Pancreas (tissue), 10 donors: ENCODE data around the gene ST3GAL6. TPM values are rescaled to one million over a fixed set of nuclear protein-coding genes. Genes with fewer than 3 reads are reported as not detected.
A peak's percentile ranks its signal among the peaks of the same experiment; 100 is the strongest.

Experiments used
- ATAC-seq, 4 donors: fragments of 200-7000 bp; cut with Tn5 transposase; one replicate each; pipeline versions ENCODE4 v1.8.0 to v1.9.1; 2020; ENCODE audit warnings: mild to moderate bottlenecking in 4 of 4, moderate library complexity in 4 of 4
- DNase-seq, 6 donors: peaks; one replicate each; pipeline ENCODE4 v3.0.0-alpha.2; 2020
- FAIRE-seq: peaks from 2 replicates; lab custom pipeline; 2012; peaks lifted over from hg19 to GRCh38; lab: Jason Lieb, UNC
- H3K27ac ChIP-seq, 4 donors: fragments of 200-600 bp; sonication (generic); 1 replicate in 3 of 4; 2 replicates in 1 of 4; pipeline versions ENCODE4 v1.5.0 to v1.8.0; 2020
- H3K27me3 ChIP-seq, 4 donors: fragments of 200-600 bp; one replicate each; pipeline ENCODE4 v1.8.0; 2021
- H3K36me3 ChIP-seq, 3 donors: fragments of 200-600 bp; sonication (generic) in 1 of 3; one replicate each; pipeline versions ENCODE4 v1.5.0 to v1.8.0; 2020 to 2021
- H3K4me1 ChIP-seq, 3 donors: fragments of 200-600 bp; one replicate each; pipeline ENCODE4 v1.8.0; 2021
- H3K4me3 ChIP-seq, 4 donors: fragments of 200-600 bp; sonication (generic) in 2 of 4; one replicate each; pipeline versions ENCODE4 v1.5.0 to v1.8.0; 2020 to 2021
- H3K9me3 ChIP-seq, 4 donors: fragments of 200-600 bp; one replicate each; pipeline ENCODE4 v1.8.0; 2021
- WGBS, 2 donors: extraction: QIAGEN DNeasy Blood & Tissue Kit; methylation state at CpG; one replicate each; pipeline ENCODE4 v1.1.7; 2013; 5-methylcytosine and 5-hydroxymethylcytosine counted together
- intact Hi-C, 3 donors: fragments of 100-400 bp; cut with DNase I; formaldehyde crosslinking; loops; one replicate each; pipeline versions ENCODE4 v1.11.1 to v1.14.2; 2022
- polyA plus RNA-seq, 2 donors: library from polyadenylated mRNA; stranded (reverse); fragments of 200-250 nt; gene quantifications; one replicate each; pipeline ENCODE4 v1.2.3, GENCODE V29; 2013
- total RNA-seq, 6 donors: library from RNA; stranded (reverse); fragmentation: NEBNext Ultra II Directional in 4 of 6; extraction: Animal tissue kit (Norgen Biotek cat#: 25700) in 4 of 6; gene quantifications; one replicate each; pipeline versions ENCODE4 v1.2.1 to v1.2.4, GENCODE V29; 2021 to 2023
- TF ChIP-seq, protein P1 (sequence below), 4 donors: fragments of 200-600 bp; sonication (generic) in 3 of 4; IDR thresholded peaks; one replicate each; pipeline versions ENCODE4 v1.5.0 to v1.8.0; 2021; ENCODE audit warnings: antibody characterized with exemption in 4 of 4
- donor health status: healthy with polysubstance abuse.
- donor health status: DM: no; HTN: no; CAD: no; lungs with moderate emphysema.
- donor health status: DM: no; HTN: no; CAD: no.
- donor health status: control.
- donor health status: control.
- donor health status: Bipolar disorder and iron deficiency.
- donor health status: DM: yes; HTN: yes; CAD: no.
- donor health status: DM: no; HTN: no; CAD: no.
- donor health status: DM: no; HTN: no; CAD: no.
- donor health status: DM: yes; HTN: yes; CAD: no.

The ST3GAL6 gene
- total and polyA plus RNA-seq, 8 donors, result 3.6 to 16.1 (median 6.7) TPM

DNA sequence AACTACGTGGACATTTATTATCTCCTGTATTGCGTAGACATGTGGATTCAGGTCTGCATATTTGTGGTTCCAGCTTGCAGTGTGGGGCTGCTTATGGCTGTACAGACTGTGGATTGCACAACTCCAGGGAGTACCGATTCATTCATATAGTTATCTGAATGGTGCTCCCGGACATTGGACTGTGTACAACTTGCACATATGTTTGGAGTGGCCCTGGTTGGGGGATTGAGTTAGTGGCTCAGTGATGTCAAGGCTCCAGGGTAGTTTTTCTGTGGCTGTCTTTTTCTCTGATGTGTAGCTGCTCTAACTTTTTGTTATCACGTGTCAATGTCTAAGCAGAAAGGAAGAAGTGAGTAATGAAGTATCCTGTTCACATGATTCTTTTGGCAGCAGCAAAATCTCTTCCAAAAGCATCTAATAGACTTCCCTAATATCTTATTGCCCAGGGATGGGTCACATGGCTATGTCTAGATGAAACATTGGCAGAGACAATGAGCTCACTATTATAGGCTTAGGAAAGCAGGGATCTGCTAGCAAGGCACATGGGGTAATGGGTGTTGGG is 15.8 kb downstream of the ST3GAL6 start:
- ATAC-seq (peak in 3 of 4 donors; percentile 6 to 56 (median 50)), DNase-seq (peak in 1 of 6 donors; percentile 21), FAIRE-seq (no peak)
- 28 to 31% methylated on average over 5 of the region's 5 CpGs for WGBS, 2 donors
- peaks cover 5 to 31% (median 13%) of the 10 kb centered on the region in 3 donors for H3K4me1 ChIP-seq
- intact Hi-C loops, result no loop called here
- no peaks in the 10 kb centered on the region for H3K9me3 ChIP-seq
- H3K27me3 ChIP-seq, result no peaks in the 10 kb centered on the region
- H3K27ac ChIP-seq, result peak overlapping the region in 2 of 4 donors; percentile 40 to 62
- TF ChIP-seq, protein P1, sequence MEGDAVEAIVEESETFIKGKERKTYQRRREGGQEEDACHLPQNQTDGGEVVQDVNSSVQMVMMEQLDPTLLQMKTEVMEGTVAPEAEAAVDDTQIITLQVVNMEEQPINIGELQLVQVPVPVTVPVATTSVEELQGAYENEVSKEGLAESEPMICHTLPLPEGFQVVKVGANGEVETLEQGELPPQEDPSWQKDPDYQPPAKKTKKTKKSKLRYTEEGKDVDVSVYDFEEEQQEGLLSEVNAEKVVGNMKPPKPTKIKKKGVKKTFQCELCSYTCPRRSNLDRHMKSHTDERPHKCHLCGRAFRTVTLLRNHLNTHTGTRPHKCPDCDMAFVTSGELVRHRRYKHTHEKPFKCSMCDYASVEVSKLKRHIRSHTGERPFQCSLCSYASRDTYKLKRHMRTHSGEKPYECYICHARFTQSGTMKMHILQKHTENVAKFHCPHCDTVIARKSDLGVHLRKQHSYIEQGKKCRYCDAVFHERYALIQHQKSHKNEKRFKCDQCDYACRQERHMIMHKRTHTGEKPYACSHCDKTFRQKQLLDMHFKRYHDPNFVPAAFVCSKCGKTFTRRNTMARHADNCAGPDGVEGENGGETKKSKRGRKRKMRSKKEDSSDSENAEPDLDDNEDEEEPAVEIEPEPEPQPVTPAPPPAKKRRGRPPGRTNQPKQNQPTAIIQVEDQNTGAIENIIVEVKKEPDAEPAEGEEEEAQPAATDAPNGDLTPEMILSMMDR (IDR thresholded peaks at IDR 0.05), result no peak
- H3K36me3 ChIP-seq, result no peaks in the 10 kb centered on the region
- H3K4me3 ChIP-seq, result no peak overlapping the region

DNA sequence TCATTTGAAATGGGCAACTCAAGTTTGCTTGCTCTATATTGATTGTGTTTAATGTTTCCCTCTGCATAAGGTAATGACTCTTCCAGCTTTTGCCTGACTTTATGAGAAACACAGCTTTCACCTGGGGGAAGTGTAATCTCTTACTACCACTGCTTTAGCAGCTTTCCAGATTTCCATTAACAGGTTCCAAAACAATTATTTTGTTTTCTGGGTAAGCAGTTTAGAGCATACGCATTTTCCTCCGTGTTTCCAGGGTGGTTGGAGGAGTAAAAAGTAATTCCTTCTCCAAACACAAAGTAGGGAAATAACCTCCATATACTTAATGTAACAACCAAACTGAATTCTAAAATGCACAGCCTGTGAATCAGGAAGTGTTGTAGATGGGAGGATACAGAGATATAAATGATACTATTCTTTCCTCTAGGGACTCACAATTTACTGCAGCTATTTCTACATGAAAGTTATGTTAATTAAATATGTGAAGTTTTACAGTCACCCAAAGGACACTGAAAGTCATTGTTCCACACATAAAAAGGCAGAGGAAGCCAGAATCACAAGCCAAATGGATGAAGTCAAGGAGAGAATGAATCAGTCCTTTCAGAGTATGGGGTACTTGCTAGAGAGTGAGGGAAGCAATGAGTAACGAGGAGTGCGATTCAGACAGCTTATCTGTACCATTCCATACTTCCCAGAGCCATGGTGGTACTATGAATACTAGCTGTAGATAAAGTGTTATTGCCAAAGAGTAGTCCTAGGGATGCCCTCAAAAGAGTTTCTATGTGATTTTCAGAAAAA is 16.6 kb downstream of the ST3GAL6 start:
- DNase-seq, result no peak
- H3K4me1 ChIP-seq, result peaks cover 13 to 32% (median 15%) of the 10 kb centered on the region in 3 donors
- no peak overlapping the region for H3K4me3 ChIP-seq
- H3K27me3 ChIP-seq, result no peaks in the 10 kb centered on the region
- intact Hi-C loops, result loop anchor here in 1 of 3 donors (10.0 kb wide), 1 partner anchor 45 kb away; no protein-coding TSS in a partner anchor
- whole genome bisulfite sequencing, 2 donors, result 58 to 60% methylated on average over 4 of the region's 4 CpGs
- no peaks in the 10 kb centered on the region for H3K9me3 ChIP-seq
- H3K27ac ChIP-seq, result peak overlapping the region in 2 of 4 donors; percentile 40 to 62
- TF ChIP-seq, protein P1 (IDR thresholded peaks at IDR 0.05), result no peak
- FAIRE-seq, result no peak
- no peaks in the 10 kb centered on the region for H3K36me3 ChIP-seq
- ATAC-seq, result no peak

DNA sequence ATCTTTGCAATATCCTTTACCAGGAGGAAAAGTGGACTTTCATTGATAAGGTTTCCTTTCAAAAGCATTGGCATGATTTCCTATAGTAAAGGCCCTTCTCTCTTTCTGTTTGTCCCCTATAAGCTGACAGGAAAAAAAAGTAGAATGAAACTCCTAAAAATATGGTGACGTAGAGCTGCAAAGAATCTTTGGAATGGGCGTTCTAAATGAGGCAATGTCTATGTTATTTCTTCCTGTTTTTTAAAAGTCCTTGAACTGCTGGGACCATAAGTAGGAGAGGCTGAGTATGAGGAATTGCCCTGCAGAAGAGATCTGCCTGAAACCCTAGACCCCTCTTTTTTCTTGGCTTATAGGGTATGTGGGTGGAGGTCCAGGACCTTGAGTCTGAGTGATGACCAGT is 17.2 kb downstream of the ST3GAL6 start:
- H3K4me1 ChIP-seq, result peaks cover 19 to 38% (median 19%) of the 10 kb centered on the region in 3 donors
- no peak overlapping the region for H3K27ac ChIP-seq
- ATAC-seq, result no peak
- no peaks in the 10 kb centered on the region for H3K9me3 ChIP-seq
- DNase-seq, result no peak
- H3K36me3 ChIP-seq, result no peaks in the 10 kb centered on the region
- H3K4me3 ChIP-seq, result no peak overlapping the region
- H3K27me3 ChIP-seq, result no peaks in the 10 kb centered on the region
- intact Hi-C loops, result loop anchor here in 1 of 3 donors (10.0 kb wide), 1 partner anchor 46 kb away; no protein-coding TSS in a partner anchor
- no peak for FAIRE-seq
- WGBS, 2 donors, result 89 to 97% methylated on average over 2 of the region's 2 CpGs
- TF ChIP-seq, protein P1 (IDR thresholded peaks at IDR 0.05), result no peak

DNA sequence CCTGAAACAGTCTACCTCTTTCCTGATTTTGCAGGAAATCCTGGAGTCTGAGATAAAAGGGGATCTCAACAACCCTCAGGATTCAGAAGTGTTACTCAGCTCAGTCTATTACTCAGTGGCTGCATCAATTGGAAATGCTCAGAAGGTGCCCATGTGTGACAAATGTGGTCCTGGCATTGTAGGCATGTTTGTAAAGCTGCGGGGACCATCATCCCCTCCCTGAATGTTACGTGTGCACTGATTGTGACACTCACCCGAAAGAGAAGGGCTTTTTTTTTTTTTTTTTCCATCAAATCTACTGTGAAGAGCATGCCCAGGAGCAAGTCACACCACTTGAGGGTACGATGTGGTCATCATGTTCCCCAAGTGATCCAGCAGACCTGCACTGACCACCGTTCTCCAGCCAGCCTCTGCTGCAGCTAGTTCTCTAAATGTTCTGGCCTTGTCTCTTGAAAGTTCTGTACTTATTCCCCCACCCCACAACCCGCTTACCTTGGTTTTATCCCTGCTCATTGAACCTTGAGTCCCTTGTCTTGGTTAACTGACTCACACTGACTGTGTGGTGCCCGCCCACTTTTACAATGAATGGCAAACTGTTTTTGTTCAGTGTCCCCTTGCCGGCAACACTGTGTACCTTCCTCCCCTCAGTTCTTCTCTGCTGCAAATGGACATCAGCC is 19.8 kb downstream of the ST3GAL6 start:
- intact Hi-C loops, result loop anchor here in 1 of 3 donors (10.0 kb wide), 1 partner anchor 48 kb away; no protein-coding TSS in a partner anchor
- 84 to 89% methylated on average over 8 of the region's 8 CpGs for WGBS, 2 donors
- Histone ChIP-seq H3K4me3 (no peak overlapping the region), H3K36me3 (no peaks in the 10 kb centered on the region), H3K27me3 (no peaks in the 10 kb centered on the region), H3K9me3 (no peaks in the 10 kb centered on the region), H3K27ac (no peak overlapping the region), H3K4me1 (peaks cover 19 to 20% (median 20%) of the 10 kb centered on the region in 3 donors)
- TF ChIP-seq, protein P1 (IDR thresholded peaks at IDR 0.05), result no peak
- no peak for ATAC-seq
- DNase-seq, result no peak
- no peak for FAIRE-seq
